Spleen (tissue), 7 donors: ENCODE measurements around the gene GPC3.

Source experiments
- POLR2AphosphoS5 ChIP-seq, 3 donors: sonication (generic); formaldehyde crosslinking; IDR thresholded peaks; one replicate each; pipeline ENCODE4 v1.5.1; 2017; ENCODE audit warnings: antibody characterized with exemption in 3 of 3
- TF ChIP-seq, protein P1 (sequence below), 11 experiments: fragments of 200-600 bp in 7 of 11; fragments of 450-650 bp in 4 of 11; sonication (generic) in 4 of 11; IDR thresholded peaks in 8 of 11; conservative IDR thresholded peaks in 3 of 11; 1 replicate in 7 of 11; 2 replicates in 4 of 11; pipeline versions ENCODE4 v1.4.0 to v1.8.0; 2016 to 2021; ENCODE audit warnings: antibody characterized with exemption in 11 of 11, inconsistent platforms in 4 of 11, mild to moderate bottlenecking in 1 of 11
- donor health status: DM: no; HTN: no; CAD: no; lungs with moderate emphysema.
- donor health status: DM: no; HTN: no; CAD: no.
- donor health status: DM: no; HTN: no; CAD: no.

DNA sequence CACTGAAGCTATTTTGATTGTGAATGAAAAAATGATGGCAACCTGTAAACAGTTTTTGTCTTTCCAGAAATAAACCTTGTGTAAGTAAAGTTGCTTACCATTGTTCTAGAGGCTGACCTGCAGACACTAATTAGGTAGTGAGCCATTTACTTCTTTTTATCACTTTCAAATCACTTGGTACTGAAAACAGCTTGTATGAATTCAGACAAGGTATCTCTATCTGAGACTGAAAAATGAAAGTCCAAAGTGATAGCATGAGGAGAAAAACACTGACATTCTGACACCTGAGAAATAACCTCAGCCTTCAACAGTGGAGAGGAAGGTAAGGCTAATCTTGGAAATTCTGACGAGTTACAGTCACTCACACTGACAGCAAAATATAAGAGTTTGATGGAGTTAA lies 238.8 kb downstream of the GPC3 start:
- no peak for TF ChIP-seq POLR2AphosphoS5 (IDR thresholded peaks at IDR 0.05)
- TF ChIP-seq, protein P1, sequence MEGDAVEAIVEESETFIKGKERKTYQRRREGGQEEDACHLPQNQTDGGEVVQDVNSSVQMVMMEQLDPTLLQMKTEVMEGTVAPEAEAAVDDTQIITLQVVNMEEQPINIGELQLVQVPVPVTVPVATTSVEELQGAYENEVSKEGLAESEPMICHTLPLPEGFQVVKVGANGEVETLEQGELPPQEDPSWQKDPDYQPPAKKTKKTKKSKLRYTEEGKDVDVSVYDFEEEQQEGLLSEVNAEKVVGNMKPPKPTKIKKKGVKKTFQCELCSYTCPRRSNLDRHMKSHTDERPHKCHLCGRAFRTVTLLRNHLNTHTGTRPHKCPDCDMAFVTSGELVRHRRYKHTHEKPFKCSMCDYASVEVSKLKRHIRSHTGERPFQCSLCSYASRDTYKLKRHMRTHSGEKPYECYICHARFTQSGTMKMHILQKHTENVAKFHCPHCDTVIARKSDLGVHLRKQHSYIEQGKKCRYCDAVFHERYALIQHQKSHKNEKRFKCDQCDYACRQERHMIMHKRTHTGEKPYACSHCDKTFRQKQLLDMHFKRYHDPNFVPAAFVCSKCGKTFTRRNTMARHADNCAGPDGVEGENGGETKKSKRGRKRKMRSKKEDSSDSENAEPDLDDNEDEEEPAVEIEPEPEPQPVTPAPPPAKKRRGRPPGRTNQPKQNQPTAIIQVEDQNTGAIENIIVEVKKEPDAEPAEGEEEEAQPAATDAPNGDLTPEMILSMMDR (IDR thresholded peaks at IDR 0.05 in 8 of 11, conservative IDR thresholded peaks at IDR 0.05 in 3 of 11) = no peak
